Measurements from ENCODE around the gene CYBRD1.

CYBRD1 gene

GRCh38 chr2:171482308-171482707 is 40.0 kb upstream of the CYBRD1 start:
- H3K36me3 ChIP-seq (replicated peaks): no peaks in the 10 kb centered on the region
- H3K27ac ChIP-seq: no peak overlapping the region
- in situ Hi-C loops (cut with HindIII; ENCODE audit: low pct_ligation_motif_present, low sequenced_read_pairs): no loop called here
- TF ChIP-seq CTCF (IDR thresholded peaks at IDR 0.05; ENCODE audit: low read depth, low read length, missing control alignments): no peak
- DNase-seq: no peak
- H3K27me3 ChIP-seq (replicated peaks): no peaks in the 10 kb centered on the region
- no peak overlapping the region for H3K4me3 ChIP-seq (ENCODE audit: low read depth, low read length)

- no peak overlapping the region for H3K4me3 ChIP-seq (ENCODE audit: low read depth, low read length)
- peak; percentile 10 for DNase-seq
- no peak overlapping the region for H3K27ac ChIP-seq
- in situ Hi-C loops (cut with HindIII; ENCODE audit: low pct_ligation_motif_present, low sequenced_read_pairs): no loop called here
- H3K27me3 ChIP-seq (replicated peaks): no peaks in the 10 kb centered on the region
- H3K36me3 ChIP-seq (replicated peaks): no peaks in the 10 kb centered on the region
- no peak for TF ChIP-seq CTCF (IDR thresholded peaks at IDR 0.05; ENCODE audit: low read depth, low read length, missing control alignments)
Observed at GRCh38 chr2:171482877-171483276, 39.4 kb upstream of the CYBRD1 start.

GRCh38 chr2:171483793-171484192 is 38.5 kb upstream of the CYBRD1 start:
- H3K27me3 ChIP-seq (replicated peaks): no peaks in the 10 kb centered on the region
- no peak for DNase-seq
- in situ Hi-C loops (cut with HindIII; ENCODE audit: low pct_ligation_motif_present, low sequenced_read_pairs): no loop called here
- no peak overlapping the region for H3K27ac ChIP-seq
- no peak overlapping the region for H3K4me3 ChIP-seq (ENCODE audit: low read depth, low read length)
- H3K36me3 ChIP-seq (replicated peaks): no peaks in the 10 kb centered on the region
- TF ChIP-seq CTCF (IDR thresholded peaks at IDR 0.05; ENCODE audit: low read depth, low read length, missing control alignments): no peak

- no peaks in the 10 kb centered on the region for H3K36me3 ChIP-seq (replicated peaks)
- H3K27me3 ChIP-seq (replicated peaks): no peaks in the 10 kb centered on the region
- H3K27ac ChIP-seq: no peak overlapping the region
- in situ Hi-C loops (cut with HindIII; ENCODE audit: low pct_ligation_motif_present, low sequenced_read_pairs): no loop called here
- no peak overlapping the region for H3K4me3 ChIP-seq (ENCODE audit: low read depth, low read length)
- DNase-seq: peak; percentile 3
- no peak for TF ChIP-seq CTCF (IDR thresholded peaks at IDR 0.05; ENCODE audit: low read depth, low read length, missing control alignments)
Observed at GRCh38 chr2:171485116-171485515, 37.2 kb upstream of the CYBRD1 start.

- no peak overlapping the region for H3K4me3 ChIP-seq (ENCODE audit: low read depth, low read length)
- H3K27me3 ChIP-seq (replicated peaks): no peaks in the 10 kb centered on the region
- in situ Hi-C loops (cut with HindIII; ENCODE audit: low pct_ligation_motif_present, low sequenced_read_pairs): no loop called here
- no peaks in the 10 kb centered on the region for H3K36me3 ChIP-seq (replicated peaks)
- TF ChIP-seq CTCF (IDR thresholded peaks at IDR 0.05; ENCODE audit: low read depth, low read length, missing control alignments): no peak
- H3K27ac ChIP-seq: no peak overlapping the region
- no peak for DNase-seq
Observed at GRCh38 chr2:171487201-171487600, 35.1 kb upstream of the CYBRD1 start.

- H3K27me3 ChIP-seq (replicated peaks): no peaks in the 10 kb centered on the region
- no peak overlapping the region for H3K4me3 ChIP-seq (ENCODE audit: low read depth, low read length)
- TF ChIP-seq CTCF (IDR thresholded peaks at IDR 0.05; ENCODE audit: low read depth, low read length, missing control alignments): no peak
- H3K36me3 ChIP-seq (replicated peaks): no peaks in the 10 kb centered on the region
- no peak for DNase-seq
- in situ Hi-C loops (cut with HindIII; ENCODE audit: low pct_ligation_motif_present, low sequenced_read_pairs): no loop called here
- no peak overlapping the region for H3K27ac ChIP-seq
Observed at GRCh38 chr2:171487803-171488259, 34.4 kb upstream of the CYBRD1 start.

Measured in brain microvascular endothelial cell (primary cell).